HepG2 (cell line): ENCODE results near the gene CTSV. TPM values are rescaled to one million over a fixed set of nuclear protein-coding genes. Genes with fewer than 3 reads are reported as not detected.

ENCODE experiments used
- GFI1 ChIP-seq: sonication (generic); formaldehyde crosslinking; IDR thresholded peaks from 2 replicates; pipeline ENCODE4 v1.5.0; 2020; ENCODE audit warnings: missing genetic modification reagents, mild to moderate bottlenecking, borderline replicate concordance
- GZF1 ChIP-seq: sonication (generic); formaldehyde crosslinking; IDR thresholded peaks from 2 replicates; pipeline ENCODE4 v1.5.1; 2020; ENCODE audit warnings: mild to moderate bottlenecking, missing genetic modification reagents
- HOMEZ ChIP-seq: IDR thresholded peaks from 2 replicates; pipeline ENCODE4 v1.6.1; 2016; ENCODE audit warnings: low read depth
- KLF12 ChIP-seq: sonication (generic); formaldehyde crosslinking; IDR thresholded peaks from 2 replicates; pipeline ENCODE4 v1.4.0; 2020; ENCODE audit warnings: missing genetic modification reagents, borderline replicate concordance
- MXD1 ChIP-seq: sonication (generic); formaldehyde crosslinking; IDR thresholded peaks from 2 replicates; pipeline ENCODE4 v1.4.0; 2020; ENCODE audit warnings: mild to moderate bottlenecking, missing genetic modification reagents
- NCOA5 ChIP-seq: sonication (generic); formaldehyde crosslinking; IDR thresholded peaks from 2 replicates; pipeline ENCODE4 v1.4.0; 2020; ENCODE audit warnings: missing genetic modification reagents
- NFYC ChIP-seq: IDR thresholded peaks from 2 replicates; pipeline ENCODE4 v1.6.1; 2016; ENCODE audit warnings: missing genetic modification reagents, missing compliant biosample characterization
- NR3C1 ChIP-seq: sonication (generic); formaldehyde crosslinking; IDR thresholded peaks from 2 replicates; pipeline ENCODE4 v1.4.0; 2020; ENCODE audit warnings: missing genetic modification reagents
- RFX1 ChIP-seq: fragments of 450-650 bp; IDR thresholded peaks from 2 replicates; pipeline ENCODE4 v1.6.1; 2017
- TCF7 ChIP-seq: sonication (generic); IDR thresholded peaks from 2 replicates; pipeline ENCODE4 v1.6.1; 2016; ENCODE audit warnings: antibody characterized with exemption, low read depth
- TEAD2 ChIP-seq: sonication (generic); formaldehyde crosslinking; IDR thresholded peaks from 2 replicates; pipeline ENCODE4 v1.9.0; 2021; ENCODE audit warnings: missing genetic modification reagents
- TGIF2 ChIP-seq: IDR thresholded peaks from 2 replicates; pipeline ENCODE4 v1.6.1; 2016; ENCODE audit warnings: control low read depth, missing compliant biosample characterization
- YY1 ChIP-seq: IDR thresholded peaks from 2 replicates; pipeline ENCODE4 v1.6.1; 2011; ENCODE audit warnings: low read length, low read depth, moderate library complexity, mild to moderate bottlenecking; ENCODE audit not compliant: insufficient read depth, insufficient replicate concordance
- ZFX ChIP-seq: sonication (generic); formaldehyde crosslinking; IDR thresholded peaks from 2 replicates; pipeline ENCODE4 v1.4.0; 2020; ENCODE audit warnings: mild to moderate bottlenecking, low read depth, missing genetic modification reagents, moderate library complexity
- ZMYM3 ChIP-seq: sonication (generic); formaldehyde crosslinking; IDR thresholded peaks from 2 replicates; pipeline ENCODE4 v1.5.1; 2020; ENCODE audit warnings: mild to moderate bottlenecking, missing genetic modification reagents
- ZNF503 ChIP-seq: sonication (generic); formaldehyde crosslinking; IDR thresholded peaks from 2 replicates; pipeline ENCODE4 v1.4.0; 2020; ENCODE audit warnings: missing genetic modification reagents
- ZNF597 ChIP-seq: sonication (generic); formaldehyde crosslinking; IDR thresholded peaks from 2 replicates; pipeline ENCODE4 v1.5.0; 2020; ENCODE audit warnings: missing genetic modification reagents
- ZNF646 ChIP-seq: sonication (generic); formaldehyde crosslinking; IDR thresholded peaks from 2 replicates; pipeline ENCODE4 v1.9.0; 2021; ENCODE audit warnings: mild to moderate bottlenecking, missing genetic modification reagents
- polyA plus RNA-seq, 8 experiments: library from polyadenylated mRNA; depleted of rRNA in 3 of 8; stranded (reverse) in 7 of 8; unstranded in 1 of 8; fragments of >200 nt; fragmentation: Illumina TruSeq in 4 of 8; extraction: Trizol in 4 of 8; gene quantifications; 2 replicates each; pipeline versions ENCODE4 v1.2.1 to v1.2.3, GENCODE V29; 2011 to 2016; ENCODE audit warnings: low read depth in 4 of 8, missing spikeins in 1 of 8, mixed read lengths in 1 of 8; ENCODE audit not compliant: insufficient read depth in 1 of 8
- total RNA-seq, 5 experiments: library from RNA; depleted of rRNA; stranded (reverse); fragments of >200 nt; fragmentation: Illumina TruSeq; extraction: Trizol; gene quantifications; 2 replicates each; pipeline ENCODE4 v1.2.3, GENCODE V29; 2016; ENCODE audit warnings: low read depth in 1 of 5

CTSV gene
- total and polyA plus RNA-seq, 2 of the 13 experiments (the other 11 are each of a cell fraction or from before 2014, with no cell fraction given) = 10.6 to 12.6 TPM

GRCh38 chr9:97038611-97039513, at the start of gene CTSV (continued):
- no peak for TF ChIP-seq ZNF646
- no peak for TF ChIP-seq RFX1
- 0 out of 2 replicates have a peak, but pooled peaks have one; percentile 29 for TF ChIP-seq MXD1
- TF ChIP-seq ZNF597 = no peak
- TF ChIP-seq ZNF503 (CRISPR knock-in tag) = 0 out of 2 replicates have a peak, but pooled peaks have one; percentile 21
- no peak for TF ChIP-seq NCOA5 (CRISPR knock-in tag)
- no peak for TF ChIP-seq TCF7
- 0 out of 2 replicates have a peak, but pooled peaks have one; percentile 47 for TF ChIP-seq KLF12 (CRISPR knock-in tag)
- no peak for TF ChIP-seq HOMEZ (CRISPR knock-in tag)
- TF ChIP-seq NR3C1 (CRISPR knock-in tag) = no peak
- no peak for TF ChIP-seq TEAD2 (CRISPR knock-in tag)
- no peak for TF ChIP-seq GZF1 (CRISPR knock-in tag)
- peak; percentile 64; the same call in 1 of the 2 replicates for TF ChIP-seq GFI1 (CRISPR knock-in tag)
- peak; percentile 81 for TF ChIP-seq NFYC (CRISPR knock-in tag)
- TF ChIP-seq TGIF2 (CRISPR knock-in tag) = no peak
- TF ChIP-seq ZFX (CRISPR knock-in tag) = peak; percentile 64
- TF ChIP-seq ZMYM3 (CRISPR knock-in tag) = no peak
- TF ChIP-seq YY1 = no peak
